IPS-NIHi7 (cell line): Measurements from ENCODE around the gene AMBRA1.
"Not testable (repeated sequence)": the region's sequence is repeated elsewhere in the genome, so short reads cannot be mapped to it uniquely, and the experiment has no call there.

Source experiments
- DNase-seq: peaks from one replicate; pipeline ENCODE4 v3.0.0; 2012; ENCODE audit warnings: mixed read lengths; ENCODE audit errors: extremely low spot score

The AMBRA1 gene

GRCh38 chr11:46383974-46384701, 209.7 kb downstream of the AMBRA1 start:
- DNase-seq: no peak

DNA sequence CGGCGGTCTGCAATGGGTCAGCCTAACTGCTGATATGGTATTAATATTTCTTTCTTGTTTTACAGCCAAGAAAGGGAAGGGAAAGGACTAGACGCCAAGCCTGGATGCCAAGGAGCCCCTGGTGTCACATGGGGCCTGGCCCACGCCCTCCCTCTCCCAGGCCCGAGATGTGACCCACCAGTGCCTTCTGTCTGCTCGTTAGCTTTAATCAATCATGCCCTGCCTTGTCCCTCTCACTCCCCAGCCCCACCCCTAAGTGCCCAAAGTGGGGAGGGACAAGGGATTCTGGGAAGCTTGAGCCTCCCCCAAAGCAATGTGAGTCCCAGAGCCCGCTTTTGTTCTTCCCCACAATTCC, 210.4 kb downstream of the AMBRA1 start:
- no peak for DNase-seq

GRCh38 chr11:46382646-46383403, 211.0 kb downstream of the AMBRA1 start:
- peak; percentile 63 for DNase-seq

- no peak for DNase-seq
Observed at GRCh38 chr11:46381819-46382645, 211.8 kb downstream of the AMBRA1 start.

DNA sequence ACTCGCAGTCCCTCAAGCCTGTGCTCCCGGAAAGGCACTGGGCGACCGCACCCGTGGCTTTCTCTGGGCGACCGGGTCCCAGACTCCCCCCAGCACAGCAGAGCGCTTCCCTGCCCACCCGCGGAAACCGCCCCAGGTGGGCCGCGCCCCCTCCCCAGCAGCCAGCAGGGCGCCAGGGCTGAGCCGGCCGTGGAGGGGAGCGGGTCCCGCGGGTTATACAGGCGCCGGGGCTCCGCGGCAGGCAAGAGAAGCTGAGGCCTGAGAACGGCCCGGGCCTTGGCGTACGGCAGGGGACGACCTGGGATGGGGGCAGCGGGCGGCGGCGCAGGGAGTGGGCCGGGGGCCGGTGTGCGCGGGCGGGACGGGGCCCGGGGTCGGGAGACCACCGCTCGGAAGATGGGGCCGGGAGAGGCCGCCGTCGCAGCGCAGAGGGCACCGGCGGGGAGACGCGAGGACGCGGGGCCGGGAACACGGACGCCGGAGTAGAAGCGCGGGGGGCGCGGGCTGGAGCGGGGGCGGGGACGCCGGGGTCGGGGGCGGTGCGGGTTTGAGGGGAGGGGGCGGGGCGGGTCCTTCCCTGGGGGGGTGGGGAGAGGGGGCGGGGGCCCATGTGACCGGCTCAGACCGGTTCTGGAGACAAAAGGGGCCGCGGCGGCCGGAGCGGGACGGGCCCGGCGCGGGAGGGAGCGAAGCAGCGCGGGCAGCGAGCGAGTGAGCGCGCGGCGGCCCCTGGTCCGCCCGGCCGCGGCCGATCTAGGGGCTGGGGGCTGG, 212.6 kb downstream of the AMBRA1 start, which contains the start of gene MDK:
TSS of gene MDK (plus strand) at position 622 of the 771 bp plus-strand sequence. CDS start 389 bp downstream, outside the sequence.
- peak; percentile 77 for DNase-seq

DNA sequence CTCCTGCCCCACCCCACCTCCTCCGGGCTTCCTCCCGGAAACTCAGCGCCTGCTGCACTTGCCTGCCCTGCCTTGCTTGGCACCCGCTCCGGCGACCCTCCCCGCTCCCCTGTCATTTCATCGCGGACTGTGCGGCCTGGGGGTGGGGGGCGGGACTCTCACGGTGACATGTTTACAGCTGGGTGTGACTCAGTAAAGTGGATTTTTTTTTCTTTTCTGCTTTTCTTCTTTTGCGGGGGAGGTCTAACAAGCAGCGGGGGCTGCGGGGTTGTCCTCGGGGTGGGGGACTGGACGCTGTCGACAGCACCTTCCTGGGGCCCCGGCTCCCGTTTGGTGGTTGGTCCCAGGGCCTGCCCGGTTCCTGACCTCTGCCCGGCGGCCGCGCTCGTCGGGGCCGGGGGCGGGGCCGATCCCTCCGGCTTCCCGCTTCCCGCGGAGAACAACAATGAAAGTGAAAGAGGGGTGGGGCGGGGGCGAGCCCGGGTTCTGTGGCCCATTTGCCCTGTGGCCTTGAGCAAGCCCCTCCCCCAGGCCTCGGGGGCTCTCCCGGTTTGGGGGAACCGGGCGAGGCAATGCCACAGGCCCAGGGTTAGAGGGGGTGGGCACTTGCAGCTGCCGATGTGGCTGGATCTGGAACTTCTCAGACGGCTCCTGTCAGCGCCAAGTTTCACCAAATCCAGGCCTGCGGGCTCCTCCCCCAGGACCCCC, 213.3 kb downstream of the AMBRA1 start:
- peak; percentile 82 for DNase-seq

DNA sequence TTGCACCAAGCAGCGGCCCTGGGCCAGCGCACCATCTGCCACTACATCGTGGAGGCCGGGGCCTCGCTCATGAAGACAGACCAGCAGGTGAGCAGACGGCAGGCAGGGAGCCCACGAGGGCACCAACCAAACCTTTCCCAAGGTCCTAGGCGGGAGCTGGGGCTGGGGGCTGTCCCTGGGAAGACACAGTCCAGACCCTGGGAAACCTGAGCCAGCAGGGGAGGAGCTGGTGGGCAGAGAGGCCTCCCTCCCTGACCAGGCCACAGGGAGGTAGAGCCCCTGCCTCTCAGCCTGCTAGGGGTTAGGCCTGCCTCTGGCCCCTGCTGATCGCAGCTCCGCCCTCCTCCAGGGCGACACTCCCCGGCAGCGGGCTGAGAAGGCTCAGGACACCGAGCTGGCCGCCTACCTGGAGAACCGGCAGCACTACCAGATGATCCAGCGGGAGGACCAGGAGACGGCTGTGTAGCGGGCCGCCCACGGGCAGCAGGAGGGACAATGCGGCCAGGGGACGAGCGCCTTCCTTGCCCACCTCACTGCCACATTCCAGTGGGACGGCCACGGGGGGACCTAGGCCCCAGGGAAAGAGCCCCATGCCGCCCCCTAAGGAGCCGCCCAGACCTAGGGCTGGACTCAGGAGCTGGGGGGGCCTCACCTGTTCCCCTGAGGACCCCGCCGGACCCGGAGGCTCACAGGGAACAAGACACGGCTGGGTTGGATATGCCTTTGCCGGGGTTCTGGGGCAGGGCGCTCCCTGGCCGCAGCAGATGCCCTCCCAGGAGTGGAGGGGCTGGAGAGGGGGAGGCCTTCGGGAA, 214.1 kb downstream of the AMBRA1 start:
- DNase-seq: peak; percentile 84

DNA sequence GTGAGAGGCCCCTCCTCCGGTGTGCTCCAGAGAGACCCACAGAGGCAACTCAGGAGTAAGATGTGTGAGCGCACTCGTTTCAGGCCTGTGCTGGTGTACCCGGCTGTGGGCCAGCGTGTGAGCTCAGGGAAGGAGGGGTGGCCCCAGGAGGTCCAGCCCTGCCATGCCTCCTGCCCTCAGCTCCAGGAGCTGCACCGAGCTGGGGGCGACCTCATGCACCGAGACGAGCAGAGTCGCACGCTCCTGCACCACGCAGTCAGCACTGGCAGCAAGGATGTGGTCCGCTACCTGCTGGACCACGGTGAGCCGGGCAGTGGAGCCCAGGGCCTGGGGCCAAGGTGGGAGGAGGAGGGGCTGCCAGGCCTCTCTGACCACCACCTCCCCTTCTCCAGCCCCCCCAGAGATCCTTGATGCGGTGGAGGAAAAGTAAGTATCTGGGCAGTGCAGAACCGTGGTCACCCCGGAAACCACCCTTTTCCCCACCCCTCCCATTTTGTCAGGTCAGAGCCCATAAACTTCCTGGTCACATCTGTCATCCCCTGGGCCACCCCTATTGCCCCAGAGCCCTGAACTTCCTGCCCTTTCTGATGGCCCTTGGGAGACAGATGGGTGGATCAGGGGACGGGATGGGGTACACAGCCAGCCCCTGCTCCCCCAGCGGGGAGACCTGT, 214.9 kb downstream of the AMBRA1 start:
- no peak for DNase-seq

DNA sequence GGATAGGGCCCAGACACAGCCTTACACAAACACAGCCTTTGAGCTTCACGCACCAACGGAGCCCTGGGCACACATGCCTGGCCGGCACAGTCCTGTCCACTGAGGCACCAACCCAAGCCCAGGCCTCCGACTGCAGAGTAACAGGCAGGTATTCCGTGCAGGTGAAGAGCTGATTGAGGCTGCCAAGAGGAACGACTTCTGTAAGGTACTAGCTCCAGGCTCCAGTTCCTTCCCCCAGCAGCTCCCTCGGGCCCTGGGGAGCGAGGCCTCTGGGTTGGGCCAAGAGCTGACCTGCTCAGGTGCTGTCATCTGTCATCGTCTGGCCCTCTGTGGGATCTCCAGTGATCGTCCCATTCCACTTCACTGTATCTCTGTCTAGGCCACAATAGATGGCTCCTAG, 215.5 kb downstream of the AMBRA1 start:
- DNase-seq: no peak

DNA sequence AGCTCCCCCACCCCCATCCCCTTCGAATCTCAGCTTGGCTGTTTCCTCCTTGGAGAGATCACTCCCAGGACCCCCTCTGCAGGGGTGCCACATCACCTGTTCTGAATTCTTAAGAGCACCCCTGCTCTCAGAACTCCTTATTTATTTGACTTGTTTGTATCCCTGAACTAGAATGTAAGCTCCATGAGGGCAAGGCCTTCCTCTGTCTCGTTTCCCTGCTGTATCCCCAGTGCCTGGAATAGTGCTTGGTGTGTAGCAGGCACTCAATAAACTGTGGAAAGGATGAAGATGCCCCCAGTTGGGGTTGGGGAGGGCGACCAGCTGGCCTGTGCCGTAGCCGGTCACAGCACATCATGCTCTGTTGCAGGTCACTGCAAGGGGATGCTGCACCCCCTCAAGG, 216.0 kb downstream of the AMBRA1 start:
- DNase-seq: no peak

- no peak for DNase-seq
Observed at GRCh38 chr11:46377290-46377689, 216.5 kb downstream of the AMBRA1 start.

GRCh38 chr11:46376258-46377050, 217.4 kb downstream of the AMBRA1 start:
- DNase-seq: no peak

DNA sequence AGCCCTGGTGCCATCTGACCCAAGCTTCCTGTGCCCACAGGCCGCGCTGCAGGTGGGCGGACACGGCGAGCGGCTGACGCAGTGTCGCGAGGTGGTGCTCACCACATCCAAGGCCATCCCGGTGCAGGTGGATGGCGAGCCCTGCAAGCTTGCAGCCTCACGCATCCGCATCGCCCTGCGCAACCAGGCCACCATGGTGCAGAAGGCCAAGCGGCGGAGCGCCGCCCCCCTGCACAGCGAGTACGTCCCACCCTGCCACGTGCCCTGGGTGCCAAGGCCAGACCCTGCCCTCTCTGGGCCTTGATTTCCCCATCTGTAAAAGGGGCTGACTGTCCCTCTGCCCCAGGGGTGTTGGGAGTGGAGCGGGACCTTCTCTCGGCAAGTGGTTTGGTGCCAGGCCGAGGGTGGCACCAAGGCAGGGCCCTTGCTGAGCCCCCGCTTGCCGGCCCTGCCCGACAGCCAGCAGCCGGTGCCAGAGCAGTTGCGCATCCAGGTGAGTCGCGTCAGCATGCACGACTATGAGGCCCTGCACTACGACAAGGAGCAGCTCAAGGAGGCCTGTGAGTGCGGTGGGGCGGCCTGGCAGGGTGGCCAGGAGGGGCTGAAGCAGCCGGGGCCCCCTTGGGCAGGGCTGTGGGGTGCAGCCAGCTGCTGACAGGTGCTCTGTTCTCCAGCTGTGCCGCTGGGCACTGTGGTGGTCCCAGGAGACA, 218.3 kb downstream of the AMBRA1 start:
- no peak for DNase-seq

DNA sequence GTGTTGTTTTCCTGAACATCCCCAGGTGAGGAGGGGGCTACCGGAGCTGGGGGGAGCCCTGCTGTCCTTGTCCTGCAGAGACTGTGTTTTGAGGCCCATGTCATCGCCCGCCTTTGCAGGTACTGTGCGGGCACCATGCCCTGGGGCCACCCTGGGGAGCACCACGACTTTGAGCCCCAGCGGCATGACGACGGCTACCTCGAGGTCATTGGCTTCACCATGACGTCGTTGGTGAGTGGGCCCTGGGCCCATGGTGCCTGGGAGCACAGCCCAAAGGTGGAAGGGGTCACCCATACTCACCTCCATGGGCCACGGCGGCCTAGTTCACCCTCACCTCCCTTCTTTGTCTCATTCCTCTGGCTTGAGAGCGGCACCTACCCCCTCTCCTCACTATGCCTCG, 219.0 kb downstream of the AMBRA1 start:
- no peak for DNase-seq

GRCh38 chr11:46373787-46374740, 219.8 kb downstream of the AMBRA1 start:
- no peak for DNase-seq

DNA sequence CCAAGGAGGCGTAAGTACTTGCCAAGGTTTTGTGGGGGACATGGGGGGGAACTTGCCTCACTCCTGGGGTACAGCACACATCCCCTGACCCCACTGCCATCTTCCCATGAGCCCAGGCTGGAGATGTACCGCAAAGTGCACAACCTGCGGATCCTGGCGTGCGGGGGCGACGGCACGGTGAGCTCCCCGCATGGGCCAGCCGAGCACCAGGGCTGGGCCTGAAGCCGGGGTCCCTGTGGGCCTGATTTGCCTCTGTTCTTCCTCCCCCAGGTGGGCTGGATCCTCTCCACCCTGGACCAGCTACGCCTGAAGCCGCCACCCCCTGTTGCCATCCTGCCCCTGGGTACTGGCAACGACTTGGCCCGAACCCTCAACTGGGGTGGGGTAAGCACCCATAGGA, 221.3 kb downstream of the AMBRA1 start:
- DNase-seq: not testable (repeated sequence)

DNA sequence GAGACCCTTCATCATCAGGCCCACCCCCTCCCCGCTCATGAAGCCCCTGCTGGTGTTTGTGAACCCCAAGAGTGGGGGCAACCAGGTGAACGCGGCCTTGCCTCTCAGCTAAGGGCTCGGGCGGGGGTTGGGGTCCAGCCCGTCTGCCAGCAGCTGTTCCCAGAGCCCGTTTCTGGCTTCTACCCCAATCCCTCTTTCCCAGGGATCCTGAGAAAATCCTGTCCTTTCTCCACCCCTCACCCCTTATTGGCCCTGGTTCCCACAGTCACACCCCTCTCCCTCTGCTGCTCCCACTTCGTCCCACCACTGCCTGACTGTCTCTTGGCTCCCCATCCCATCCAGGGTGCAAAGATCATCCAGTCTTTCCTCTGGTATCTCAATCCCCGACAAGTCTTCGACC, 221.7 kb downstream of the AMBRA1 start:
- no peak for DNase-seq
